ENCODE results near the gene BACH2.

DNA sequence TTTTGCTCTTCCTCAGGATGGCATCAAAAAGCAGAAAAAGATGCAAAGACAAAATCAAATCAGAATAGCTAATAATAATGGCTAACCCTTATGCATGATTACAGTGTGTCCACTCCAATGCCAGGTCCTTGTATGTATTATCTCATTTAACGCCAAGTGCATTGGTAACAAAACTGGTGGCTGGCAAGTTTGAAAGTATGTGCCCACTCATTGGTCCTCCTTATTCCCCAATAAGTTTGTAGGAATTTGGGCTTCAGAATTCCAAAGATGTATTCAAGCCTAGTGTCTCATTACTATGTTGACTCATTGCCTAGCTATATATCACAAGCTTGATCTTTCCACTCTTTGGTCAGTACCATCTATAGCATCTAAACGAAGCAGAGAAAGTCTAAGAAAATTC, 205.8 kb downstream of the BACH2 start:
- TF ChIP-seq, protein P1, sequence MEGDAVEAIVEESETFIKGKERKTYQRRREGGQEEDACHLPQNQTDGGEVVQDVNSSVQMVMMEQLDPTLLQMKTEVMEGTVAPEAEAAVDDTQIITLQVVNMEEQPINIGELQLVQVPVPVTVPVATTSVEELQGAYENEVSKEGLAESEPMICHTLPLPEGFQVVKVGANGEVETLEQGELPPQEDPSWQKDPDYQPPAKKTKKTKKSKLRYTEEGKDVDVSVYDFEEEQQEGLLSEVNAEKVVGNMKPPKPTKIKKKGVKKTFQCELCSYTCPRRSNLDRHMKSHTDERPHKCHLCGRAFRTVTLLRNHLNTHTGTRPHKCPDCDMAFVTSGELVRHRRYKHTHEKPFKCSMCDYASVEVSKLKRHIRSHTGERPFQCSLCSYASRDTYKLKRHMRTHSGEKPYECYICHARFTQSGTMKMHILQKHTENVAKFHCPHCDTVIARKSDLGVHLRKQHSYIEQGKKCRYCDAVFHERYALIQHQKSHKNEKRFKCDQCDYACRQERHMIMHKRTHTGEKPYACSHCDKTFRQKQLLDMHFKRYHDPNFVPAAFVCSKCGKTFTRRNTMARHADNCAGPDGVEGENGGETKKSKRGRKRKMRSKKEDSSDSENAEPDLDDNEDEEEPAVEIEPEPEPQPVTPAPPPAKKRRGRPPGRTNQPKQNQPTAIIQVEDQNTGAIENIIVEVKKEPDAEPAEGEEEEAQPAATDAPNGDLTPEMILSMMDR (IDR thresholded peaks at IDR 0.05): no peak
- TF ChIP-seq POLR2A (IDR thresholded peaks at IDR 0.05) (no peak), POLR2AphosphoS5 (IDR thresholded peaks at IDR 0.05) (no peak), EP300 (IDR thresholded peaks at IDR 0.05) (no peak)
